HK-2 (cell line): ENCODE data around the gene CHD2.
"Not testable (repeated sequence)": the region's sequence is repeated elsewhere in the genome, so short reads cannot be mapped to it uniquely, and the experiment has no call there.

Source experiments
- DNase-seq: peaks from one replicate; pipeline ENCODE4 v3.0.0-alpha.2; 2018; ENCODE audit not compliant: unreplicated experiment

CHD2 gene

GRCh38 chr15:93035092-93035915 is 135.2 kb downstream of the CHD2 start:
- DNase-seq = no peak

GRCh38 chr15:93035953-93036810 is 136.1 kb downstream of the CHD2 start:
- no peak for DNase-seq

GRCh38 chr15:93036951-93037819 is 137.1 kb downstream of the CHD2 start:
- no peak for DNase-seq

- DNase-seq = no peak
These were observed 137.9 kb downstream of the CHD2 start for GRCh38 chr15:93037820-93038705.

GRCh38 chr15:93039562-93040287 is 139.6 kb downstream of the CHD2 start:
- DNase-seq = not testable (repeated sequence)

GRCh38 chr15:93040288-93041158 is 140.4 kb downstream of the CHD2 start:
- no peak for DNase-seq

GRCh38 chr15:93041159-93041547 is 141.0 kb downstream of the CHD2 start:
- no peak for DNase-seq

GRCh38 chr15:93042211-93042610 is 142.1 kb downstream of the CHD2 start:
- DNase-seq = no peak

- DNase-seq = no peak
These were observed 142.7 kb downstream of the CHD2 start for GRCh38 chr15:93042691-93043378.

- DNase-seq = no peak
These were observed 143.6 kb downstream of the CHD2 start for GRCh38 chr15:93043621-93044300.

- no peak for DNase-seq
These were observed 144.4 kb downstream of the CHD2 start for GRCh38 chr15:93044301-93045190.

GRCh38 chr15:93045191-93045785 is 145.2 kb downstream of the CHD2 start:
- DNase-seq = no peak

GRCh38 chr15:93046120-93046519 is 146.0 kb downstream of the CHD2 start:
- no peak for DNase-seq

GRCh38 chr15:93046721-93047120 is 146.6 kb downstream of the CHD2 start:
- DNase-seq = no peak

GRCh38 chr15:93047621-93048425 is 147.7 kb downstream of the CHD2 start:
- no peak for DNase-seq

- no peak for DNase-seq
These were observed 148.2 kb downstream of the CHD2 start for GRCh38 chr15:93048426-93048721.
